ENCODE data around the gene ZNF385D. TPM values are rescaled to one million over a fixed set of nuclear protein-coding genes. Genes with fewer than 3 reads are reported as not detected.

The ZNF385D gene
- total RNA-seq, 1 donor from 2014 or later: 0.43 TPM

DNA sequence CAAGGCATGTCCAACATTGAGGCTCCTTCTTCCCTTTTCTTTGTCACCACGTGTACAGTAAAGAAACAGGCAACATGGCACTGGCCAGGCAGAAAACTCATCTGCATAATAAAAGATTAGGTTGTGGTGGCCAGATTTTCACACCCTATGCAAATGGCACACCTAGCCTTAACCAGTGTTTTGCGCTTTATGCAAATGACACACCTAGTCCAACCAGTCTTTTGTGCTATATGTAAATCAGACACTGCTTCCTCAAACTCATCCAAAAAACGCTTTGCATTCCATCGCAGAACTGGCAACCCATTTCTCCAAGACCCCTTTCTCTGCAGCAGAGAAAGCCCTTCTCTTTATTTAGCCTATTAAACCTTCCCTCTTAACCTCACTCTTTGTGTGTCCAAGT is 109.1 kb downstream of the ZNF385D start:
- TF ChIP-seq, protein P1, sequence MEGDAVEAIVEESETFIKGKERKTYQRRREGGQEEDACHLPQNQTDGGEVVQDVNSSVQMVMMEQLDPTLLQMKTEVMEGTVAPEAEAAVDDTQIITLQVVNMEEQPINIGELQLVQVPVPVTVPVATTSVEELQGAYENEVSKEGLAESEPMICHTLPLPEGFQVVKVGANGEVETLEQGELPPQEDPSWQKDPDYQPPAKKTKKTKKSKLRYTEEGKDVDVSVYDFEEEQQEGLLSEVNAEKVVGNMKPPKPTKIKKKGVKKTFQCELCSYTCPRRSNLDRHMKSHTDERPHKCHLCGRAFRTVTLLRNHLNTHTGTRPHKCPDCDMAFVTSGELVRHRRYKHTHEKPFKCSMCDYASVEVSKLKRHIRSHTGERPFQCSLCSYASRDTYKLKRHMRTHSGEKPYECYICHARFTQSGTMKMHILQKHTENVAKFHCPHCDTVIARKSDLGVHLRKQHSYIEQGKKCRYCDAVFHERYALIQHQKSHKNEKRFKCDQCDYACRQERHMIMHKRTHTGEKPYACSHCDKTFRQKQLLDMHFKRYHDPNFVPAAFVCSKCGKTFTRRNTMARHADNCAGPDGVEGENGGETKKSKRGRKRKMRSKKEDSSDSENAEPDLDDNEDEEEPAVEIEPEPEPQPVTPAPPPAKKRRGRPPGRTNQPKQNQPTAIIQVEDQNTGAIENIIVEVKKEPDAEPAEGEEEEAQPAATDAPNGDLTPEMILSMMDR (IDR thresholded peaks at IDR 0.05): no peak
- H3K27me3 Mint-ChIP-seq (ENCODE audit: unreplicated experiment): peaks cover 2% of the 10 kb centered on the region
- no peaks in the 10 kb centered on the region for H3K9me3 Mint-ChIP-seq (ENCODE audit: unreplicated experiment)
- no peak overlapping the region for H3K27ac Mint-ChIP-seq (ENCODE audit: unreplicated experiment)
- H3K36me3 Mint-ChIP-seq (ENCODE audit: unreplicated experiment): no peaks in the 10 kb centered on the region
- no peak overlapping the region for H3K4me3 Mint-ChIP-seq (ENCODE audit: unreplicated experiment)
- H3K4me1 Mint-ChIP-seq (ENCODE audit: unreplicated experiment): no peaks in the 10 kb centered on the region
- DNase-seq (ENCODE audit: extremely low spot score, unreplicated experiment): no peak

DNA sequence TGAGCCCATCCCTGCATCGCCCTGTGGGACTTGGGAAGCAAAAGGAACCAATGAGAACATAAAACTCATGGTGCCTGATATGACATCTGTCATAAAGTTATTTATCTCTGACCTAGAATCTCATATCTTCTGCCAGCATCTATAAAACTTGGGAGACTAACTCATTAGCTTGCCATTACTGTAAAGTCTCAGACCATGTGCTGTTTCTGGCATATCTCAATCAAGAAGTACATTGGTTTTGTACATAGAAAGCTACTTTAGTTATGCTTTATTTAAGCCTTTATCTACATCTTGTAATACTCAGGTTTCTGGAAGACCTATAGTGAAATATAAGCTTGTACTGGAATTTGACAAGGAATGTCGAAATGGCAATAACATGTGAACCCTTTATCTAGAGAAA is 112.5 kb downstream of the ZNF385D start:
- Mint-ChIP-seq H3K4me3 (ENCODE audit: unreplicated experiment) (no peak overlapping the region), H3K36me3 (ENCODE audit: unreplicated experiment) (no peaks in the 10 kb centered on the region), H3K27me3 (ENCODE audit: unreplicated experiment) (peaks cover 4% of the 10 kb centered on the region), H3K4me1 (ENCODE audit: unreplicated experiment) (no peaks in the 10 kb centered on the region), H3K9me3 (ENCODE audit: unreplicated experiment) (no peaks in the 10 kb centered on the region), H3K27ac (ENCODE audit: unreplicated experiment) (no peak overlapping the region)
- DNase-seq (ENCODE audit: extremely low spot score, unreplicated experiment): no peak
- TF ChIP-seq, protein P1 (IDR thresholded peaks at IDR 0.05): no peak

DNA sequence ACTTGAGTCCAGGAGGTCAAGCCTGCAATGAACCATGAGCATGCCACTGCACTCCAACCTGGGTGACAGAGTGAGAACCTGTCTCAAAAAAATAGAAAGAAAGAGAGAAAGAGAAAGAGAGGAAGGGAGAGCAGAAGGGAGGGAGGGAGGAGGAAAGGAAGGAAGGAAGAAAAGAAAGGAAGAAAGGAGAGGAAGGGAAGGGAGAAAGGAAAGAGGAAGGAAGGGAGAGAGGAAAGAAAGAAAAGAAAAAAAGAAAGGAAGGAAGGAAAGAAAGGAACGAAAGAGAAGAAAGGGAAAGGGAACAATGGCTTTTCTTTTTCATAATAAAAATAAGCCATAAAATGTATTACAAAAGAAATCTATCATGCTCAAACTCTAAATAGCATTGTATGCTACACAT is 116.9 kb downstream of the ZNF385D start:
- Mint-ChIP-seq H3K4me1 (ENCODE audit: unreplicated experiment) (no peaks in the 10 kb centered on the region), H3K36me3 (ENCODE audit: unreplicated experiment) (no peaks in the 10 kb centered on the region), H3K27ac (ENCODE audit: unreplicated experiment) (no peak overlapping the region), H3K27me3 (ENCODE audit: unreplicated experiment) (peaks cover 4% of the 10 kb centered on the region), H3K4me3 (ENCODE audit: unreplicated experiment) (no peak overlapping the region), H3K9me3 (ENCODE audit: unreplicated experiment) (no peaks in the 10 kb centered on the region)
- no peak for DNase-seq (ENCODE audit: extremely low spot score, unreplicated experiment)
- TF ChIP-seq, protein P1 (IDR thresholded peaks at IDR 0.05): no peak

DNA sequence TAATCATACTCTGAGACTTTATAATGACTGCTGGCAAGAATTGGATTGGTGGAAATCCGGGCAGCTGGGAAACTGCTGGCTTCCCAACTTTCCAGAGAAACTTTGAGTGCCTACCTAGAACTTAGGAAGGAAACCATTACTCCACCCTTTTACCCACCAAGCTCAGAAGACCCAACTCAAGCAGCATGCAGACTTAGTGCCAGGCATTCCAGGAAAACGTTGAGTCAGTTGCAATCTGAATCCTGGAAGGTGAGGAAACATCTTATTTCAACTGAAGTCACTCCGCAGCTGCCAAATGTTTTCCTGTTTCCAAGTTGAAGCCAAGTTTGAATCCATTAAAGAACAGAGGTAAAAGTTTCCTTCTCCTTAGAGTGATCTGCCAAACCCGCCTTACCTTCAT is 126.5 kb downstream of the ZNF385D start:
- Mint-ChIP-seq H3K36me3 (ENCODE audit: unreplicated experiment) (no peaks in the 10 kb centered on the region), H3K27me3 (ENCODE audit: unreplicated experiment) (no peaks in the 10 kb centered on the region), H3K27ac (ENCODE audit: unreplicated experiment) (no peak overlapping the region), H3K4me1 (ENCODE audit: unreplicated experiment) (no peaks in the 10 kb centered on the region), H3K4me3 (ENCODE audit: unreplicated experiment) (no peak overlapping the region), H3K9me3 (ENCODE audit: unreplicated experiment) (no peaks in the 10 kb centered on the region)
- no peak for DNase-seq (ENCODE audit: extremely low spot score, unreplicated experiment)
- TF ChIP-seq, protein P1 (IDR thresholded peaks at IDR 0.05): no peak

DNA sequence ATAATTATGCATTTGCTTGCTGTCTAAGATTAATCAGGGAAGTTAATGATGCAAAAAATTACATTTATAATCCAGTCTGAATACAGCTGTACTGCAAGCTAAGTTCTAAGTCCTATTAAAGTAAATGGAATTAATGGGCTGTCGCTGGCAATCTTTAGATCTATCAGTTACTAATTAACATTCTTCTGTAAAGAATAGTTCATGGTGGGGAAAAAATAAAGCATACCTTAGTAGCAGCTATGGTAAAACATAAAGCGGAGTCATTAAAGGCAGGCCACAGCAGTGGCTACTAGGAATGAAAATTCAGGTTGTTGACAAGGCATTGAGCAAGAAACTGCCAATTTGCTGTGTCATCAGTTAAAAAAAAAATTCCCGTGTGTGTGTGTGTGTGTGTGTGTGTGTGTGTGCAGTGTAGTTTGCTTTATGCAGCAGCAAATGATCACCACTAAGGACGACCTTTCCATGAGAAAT is 129.8 kb downstream of the ZNF385D start:
- Mint-ChIP-seq H3K9me3 (ENCODE audit: unreplicated experiment) (no peaks in the 10 kb centered on the region), H3K4me1 (ENCODE audit: unreplicated experiment) (no peaks in the 10 kb centered on the region), H3K27ac (ENCODE audit: unreplicated experiment) (no peak overlapping the region), H3K4me3 (ENCODE audit: unreplicated experiment) (no peak overlapping the region), H3K27me3 (ENCODE audit: unreplicated experiment) (no peaks in the 10 kb centered on the region), H3K36me3 (ENCODE audit: unreplicated experiment) (no peaks in the 10 kb centered on the region)
- no peak for DNase-seq (ENCODE audit: extremely low spot score, unreplicated experiment)
- TF ChIP-seq, protein P1 (IDR thresholded peaks at IDR 0.05): no peak

Data from osteocyte (in vitro differentiated cells).